ENCODE results near the gene PODNL1. TPM values are rescaled to one million over a fixed set of nuclear protein-coding genes. Genes with fewer than 3 reads are reported as not detected.

Gene PODNL1
- total RNA-seq, 1 experiment from 2014 or later = not detected

DNA sequence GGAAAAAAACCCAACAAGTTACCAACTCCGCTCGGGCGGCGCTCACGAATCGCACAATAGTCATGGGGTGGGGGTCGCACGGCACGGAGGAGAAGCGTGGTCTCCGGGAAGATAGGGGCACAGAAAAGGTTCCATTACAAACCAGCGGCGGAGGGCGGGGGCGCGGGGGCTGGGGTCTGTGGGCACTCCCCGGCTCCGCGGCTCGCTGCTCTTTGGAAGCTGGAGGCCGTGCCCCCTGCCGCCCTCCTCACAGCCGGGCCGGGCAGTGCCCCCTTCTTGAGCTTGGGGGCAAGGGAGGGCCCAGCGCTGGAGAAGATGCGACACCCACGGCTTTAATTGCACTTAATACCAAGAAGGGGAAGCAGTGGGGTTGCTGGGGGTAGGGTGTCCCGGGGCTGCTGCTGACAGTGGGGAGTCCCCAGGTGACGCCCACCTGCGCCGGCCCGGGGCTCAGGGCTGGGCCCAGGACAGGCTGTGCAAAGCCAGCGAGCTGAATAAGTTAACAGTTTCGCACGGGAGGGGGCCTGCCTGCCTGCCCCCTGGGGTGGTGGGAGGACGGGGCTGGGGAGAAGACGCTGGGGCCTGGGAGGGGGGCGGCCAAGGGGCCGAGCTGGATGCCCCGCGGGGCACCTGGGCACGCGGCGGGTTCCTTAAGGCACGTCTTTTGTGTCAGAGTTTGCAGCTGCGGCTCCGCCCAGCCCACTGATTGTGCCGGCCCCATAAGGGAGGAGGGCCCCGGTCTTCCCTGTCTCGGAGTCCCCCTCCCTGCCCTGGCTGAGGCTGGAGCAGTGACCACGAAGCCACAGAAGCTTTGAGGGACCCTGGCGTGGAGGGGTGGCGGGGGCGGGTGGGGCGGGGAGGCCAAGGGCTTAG, 23.8 kb upstream of the PODNL1 start:
- Histone ChIP-seq H3K9me3 (no peaks in the 10 kb centered on the region), H3K4me1 (no peaks in the 10 kb centered on the region), H3K4me3 (ENCODE audit: low read depth, low read length) (no peak overlapping the region), H3K27me3 (replicated peaks; ENCODE audit: control insufficient read depth, insufficient read depth, low read length) (no peaks in the 10 kb centered on the region), H3K36me3 (ENCODE audit: control insufficient read depth, insufficient read depth, low read length) (peaks cover 3% of the 10 kb centered on the region)
- H3K27ac Mint-ChIP-seq (ENCODE audit: unreplicated experiment) = no peak overlapping the region
- intact Hi-C loops (cut with micrococcal nuclease; ENCODE audit: unreplicated experiment) = no loop called here
- H3K4me3 Mint-ChIP-seq (ENCODE audit: unreplicated experiment) = no peak overlapping the region
- no peaks in the 10 kb centered on the region for H3K4me1 Mint-ChIP-seq (ENCODE audit: low read depth, unreplicated experiment)
- H3K9me3 Mint-ChIP-seq (ENCODE audit: unreplicated experiment) = no peaks in the 10 kb centered on the region
- POLR2A ChIA-PET = interaction anchor here (0.5 kb wide), 1 partner anchor 10 kb away, joined by 17 read pairs; the partner anchor contains the start of gene DCAF15
- peaks cover 37% of the 10 kb centered on the region for H3K36me3 Mint-ChIP-seq (ENCODE audit: insufficient read depth, unreplicated experiment)
- TF ChIP-seq, protein P1, sequence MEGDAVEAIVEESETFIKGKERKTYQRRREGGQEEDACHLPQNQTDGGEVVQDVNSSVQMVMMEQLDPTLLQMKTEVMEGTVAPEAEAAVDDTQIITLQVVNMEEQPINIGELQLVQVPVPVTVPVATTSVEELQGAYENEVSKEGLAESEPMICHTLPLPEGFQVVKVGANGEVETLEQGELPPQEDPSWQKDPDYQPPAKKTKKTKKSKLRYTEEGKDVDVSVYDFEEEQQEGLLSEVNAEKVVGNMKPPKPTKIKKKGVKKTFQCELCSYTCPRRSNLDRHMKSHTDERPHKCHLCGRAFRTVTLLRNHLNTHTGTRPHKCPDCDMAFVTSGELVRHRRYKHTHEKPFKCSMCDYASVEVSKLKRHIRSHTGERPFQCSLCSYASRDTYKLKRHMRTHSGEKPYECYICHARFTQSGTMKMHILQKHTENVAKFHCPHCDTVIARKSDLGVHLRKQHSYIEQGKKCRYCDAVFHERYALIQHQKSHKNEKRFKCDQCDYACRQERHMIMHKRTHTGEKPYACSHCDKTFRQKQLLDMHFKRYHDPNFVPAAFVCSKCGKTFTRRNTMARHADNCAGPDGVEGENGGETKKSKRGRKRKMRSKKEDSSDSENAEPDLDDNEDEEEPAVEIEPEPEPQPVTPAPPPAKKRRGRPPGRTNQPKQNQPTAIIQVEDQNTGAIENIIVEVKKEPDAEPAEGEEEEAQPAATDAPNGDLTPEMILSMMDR (IDR thresholded peaks at IDR 0.05; ENCODE audit: insufficient read depth in 1 of 2, low read depth in 1 of 2, low read length in 1 of 2, severe bottlenecking in 1 of 2, unreplicated experiment in 1 of 2) = no peak
- CTCF ChIA-PET = interaction anchor here (1.0 kb wide), 1 partner anchor 66 kb away, joined by 7 read pairs; the partner anchor contains the start of gene RLN3
- no TSS peak for BruUV-seq (replicated peaks)
- H3K27me3 Mint-ChIP-seq (ENCODE audit: insufficient read depth, unreplicated experiment) = no peaks in the 10 kb centered on the region
- DNase-seq = no peak

GRCh38 chr19:13960863-13961784, 22.9 kb upstream of the PODNL1 start:
- H3K27ac Mint-ChIP-seq (ENCODE audit: unreplicated experiment) = no peak overlapping the region
- Histone ChIP-seq H3K9me3 (no peaks in the 10 kb centered on the region), H3K4me1 (no peaks in the 10 kb centered on the region), H3K36me3 (ENCODE audit: control insufficient read depth, insufficient read depth, low read length) (peaks cover 5% of the 10 kb centered on the region), H3K27me3 (replicated peaks; ENCODE audit: control insufficient read depth, insufficient read depth, low read length) (no peaks in the 10 kb centered on the region), H3K4me3 (ENCODE audit: low read depth, low read length) (no peak overlapping the region)
- DNase-seq = no peak
- TF ChIP-seq, protein P1 (IDR thresholded peaks at IDR 0.05; ENCODE audit: insufficient read depth in 1 of 2, low read depth in 1 of 2, low read length in 1 of 2, severe bottlenecking in 1 of 2, unreplicated experiment in 1 of 2) = no peak
- ChIA-PET POLR2A (interaction anchor here (0.5 kb wide), 1 partner anchor 9 kb away, joined by 17 read pairs; the partner anchor contains the start of gene DCAF15), CTCF (interaction anchor here (1.0 kb wide), 1 partner anchor 67 kb away, joined by 7 read pairs; the partner anchor contains the start of gene RLN3)
- H3K36me3 Mint-ChIP-seq (ENCODE audit: insufficient read depth, unreplicated experiment) = peaks cover 40% of the 10 kb centered on the region
- intact Hi-C loops (cut with micrococcal nuclease; ENCODE audit: unreplicated experiment) = no loop called here
- no peak overlapping the region for H3K4me3 Mint-ChIP-seq (ENCODE audit: unreplicated experiment)
- no peaks in the 10 kb centered on the region for H3K4me1 Mint-ChIP-seq (ENCODE audit: low read depth, unreplicated experiment)
- no peaks in the 10 kb centered on the region for H3K27me3 Mint-ChIP-seq (ENCODE audit: insufficient read depth, unreplicated experiment)
- no TSS peak for BruUV-seq (replicated peaks)
- no peaks in the 10 kb centered on the region for H3K9me3 Mint-ChIP-seq (ENCODE audit: unreplicated experiment)

All from Caco-2 (cell line).